ENCODE data around the gene ATP1A2.

ATP1A2 gene

DNA sequence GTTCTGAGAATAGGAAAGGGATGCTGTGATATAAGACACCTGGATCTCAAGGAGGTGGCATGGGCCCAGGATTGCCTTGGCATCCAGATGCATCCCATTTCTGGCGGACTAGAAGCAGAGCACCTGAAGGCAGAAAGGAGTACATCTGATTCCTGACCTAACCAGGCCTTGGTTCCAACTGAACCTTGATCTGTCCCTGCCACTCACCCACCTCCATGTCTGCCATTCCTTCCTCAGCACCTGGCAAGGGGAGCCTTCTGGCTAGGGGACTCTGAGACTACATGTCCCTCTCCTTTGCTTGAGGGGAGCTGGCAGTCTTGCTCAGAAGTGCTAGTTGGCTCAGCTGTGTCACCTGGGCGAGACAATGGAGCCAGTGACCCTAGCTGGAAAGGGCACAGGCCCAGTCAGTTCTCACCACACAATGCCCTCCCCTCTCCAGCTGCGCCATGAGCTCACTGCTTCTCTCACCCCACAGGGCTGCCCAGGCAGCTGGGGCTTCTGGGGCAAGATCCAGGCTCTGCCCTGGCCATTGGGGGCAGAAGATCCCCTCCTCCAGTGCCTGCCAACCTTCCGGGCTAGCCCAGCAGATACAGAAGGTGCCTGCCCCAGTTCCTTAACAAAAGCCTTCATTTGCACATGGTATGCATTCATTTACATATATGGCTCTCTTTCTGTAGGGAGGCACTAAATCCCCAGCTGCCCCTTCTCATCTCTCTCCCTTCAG lies 20.0 kb upstream of the ATP1A2 start:
- TF ChIP-seq, protein P1, sequence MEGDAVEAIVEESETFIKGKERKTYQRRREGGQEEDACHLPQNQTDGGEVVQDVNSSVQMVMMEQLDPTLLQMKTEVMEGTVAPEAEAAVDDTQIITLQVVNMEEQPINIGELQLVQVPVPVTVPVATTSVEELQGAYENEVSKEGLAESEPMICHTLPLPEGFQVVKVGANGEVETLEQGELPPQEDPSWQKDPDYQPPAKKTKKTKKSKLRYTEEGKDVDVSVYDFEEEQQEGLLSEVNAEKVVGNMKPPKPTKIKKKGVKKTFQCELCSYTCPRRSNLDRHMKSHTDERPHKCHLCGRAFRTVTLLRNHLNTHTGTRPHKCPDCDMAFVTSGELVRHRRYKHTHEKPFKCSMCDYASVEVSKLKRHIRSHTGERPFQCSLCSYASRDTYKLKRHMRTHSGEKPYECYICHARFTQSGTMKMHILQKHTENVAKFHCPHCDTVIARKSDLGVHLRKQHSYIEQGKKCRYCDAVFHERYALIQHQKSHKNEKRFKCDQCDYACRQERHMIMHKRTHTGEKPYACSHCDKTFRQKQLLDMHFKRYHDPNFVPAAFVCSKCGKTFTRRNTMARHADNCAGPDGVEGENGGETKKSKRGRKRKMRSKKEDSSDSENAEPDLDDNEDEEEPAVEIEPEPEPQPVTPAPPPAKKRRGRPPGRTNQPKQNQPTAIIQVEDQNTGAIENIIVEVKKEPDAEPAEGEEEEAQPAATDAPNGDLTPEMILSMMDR (IDR thresholded peaks at IDR 0.05), result no peak
- H3K4me3 ChIP-seq, result no peak overlapping the region
- H3K27me3 ChIP-seq, result no peaks in the 10 kb centered on the region
- DNase-seq, result no peak
- H3K9me3 ChIP-seq, result no peaks in the 10 kb centered on the region
- H3K36me3 ChIP-seq, result peaks cover 44 to 50% (median 45%) of the 10 kb centered on the region in 3 donors
- intact Hi-C loops (cut with DNase I; ENCODE audit: low total_unique reads), result no loop called here
- H3K4me1 ChIP-seq, result peaks cover 0 to 61% (median 37%) of the 10 kb centered on the region in 4 donors
- H3K27ac ChIP-seq, result peak overlapping the region; percentile 96 to 99

DNA sequence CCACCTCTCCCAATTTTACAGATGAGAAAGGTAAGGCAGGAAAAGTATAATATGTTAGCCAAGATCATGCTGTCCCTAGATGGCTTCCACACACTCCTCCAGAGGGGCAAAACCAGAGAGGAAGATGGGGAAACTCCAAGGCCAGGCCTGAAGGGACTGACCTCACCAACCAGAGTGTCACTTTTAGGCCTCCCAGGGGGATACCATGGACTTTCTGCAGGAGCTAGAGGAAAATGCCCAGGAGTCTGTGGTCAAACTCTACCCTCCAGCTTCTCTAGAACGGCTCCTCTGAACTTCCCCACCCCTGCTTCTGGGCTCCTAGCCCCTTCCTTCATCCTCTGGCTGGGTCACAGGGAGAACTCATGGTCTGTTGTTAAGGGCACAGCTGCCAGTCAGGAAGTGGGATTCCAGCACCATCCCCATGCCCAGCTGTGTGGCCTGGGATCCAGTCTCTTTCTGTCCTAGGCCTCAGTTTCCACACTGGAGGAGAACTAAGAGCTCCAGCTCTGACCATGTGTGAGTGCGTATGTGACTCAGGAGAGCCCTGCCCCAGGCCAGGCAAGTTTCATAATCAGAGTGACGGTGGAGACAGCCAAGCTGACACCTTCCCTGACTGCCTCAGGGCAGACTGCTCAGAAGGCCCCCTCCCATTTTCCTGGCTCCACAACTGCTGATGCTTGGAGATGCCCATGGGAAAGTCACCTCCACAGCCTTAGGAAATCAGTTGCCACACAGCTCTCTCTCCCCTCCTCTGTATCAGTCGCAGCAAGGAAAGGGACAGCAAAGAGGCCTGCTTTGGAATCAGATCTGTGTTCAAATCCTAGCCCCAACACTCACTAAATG lies 19.1 kb upstream of the ATP1A2 start:
- H3K4me3 ChIP-seq, result peak overlapping the region; percentile 96
- H3K4me1 ChIP-seq, result peaks cover 0 to 66% (median 41%) of the 10 kb centered on the region in 4 donors
- H3K27me3 ChIP-seq, result no peaks in the 10 kb centered on the region
- intact Hi-C loops (cut with DNase I; ENCODE audit: low total_unique reads), result no loop called here
- peak; percentile 77 to 87 for DNase-seq
- H3K9me3 ChIP-seq, result no peaks in the 10 kb centered on the region
- peaks cover 35 to 41% (median 35%) of the 10 kb centered on the region in 3 donors for H3K36me3 ChIP-seq
- peak overlapping the region; percentile 96 to 99 for H3K27ac ChIP-seq
- TF ChIP-seq, protein P1 (IDR thresholded peaks at IDR 0.05), result no peak

DNA sequence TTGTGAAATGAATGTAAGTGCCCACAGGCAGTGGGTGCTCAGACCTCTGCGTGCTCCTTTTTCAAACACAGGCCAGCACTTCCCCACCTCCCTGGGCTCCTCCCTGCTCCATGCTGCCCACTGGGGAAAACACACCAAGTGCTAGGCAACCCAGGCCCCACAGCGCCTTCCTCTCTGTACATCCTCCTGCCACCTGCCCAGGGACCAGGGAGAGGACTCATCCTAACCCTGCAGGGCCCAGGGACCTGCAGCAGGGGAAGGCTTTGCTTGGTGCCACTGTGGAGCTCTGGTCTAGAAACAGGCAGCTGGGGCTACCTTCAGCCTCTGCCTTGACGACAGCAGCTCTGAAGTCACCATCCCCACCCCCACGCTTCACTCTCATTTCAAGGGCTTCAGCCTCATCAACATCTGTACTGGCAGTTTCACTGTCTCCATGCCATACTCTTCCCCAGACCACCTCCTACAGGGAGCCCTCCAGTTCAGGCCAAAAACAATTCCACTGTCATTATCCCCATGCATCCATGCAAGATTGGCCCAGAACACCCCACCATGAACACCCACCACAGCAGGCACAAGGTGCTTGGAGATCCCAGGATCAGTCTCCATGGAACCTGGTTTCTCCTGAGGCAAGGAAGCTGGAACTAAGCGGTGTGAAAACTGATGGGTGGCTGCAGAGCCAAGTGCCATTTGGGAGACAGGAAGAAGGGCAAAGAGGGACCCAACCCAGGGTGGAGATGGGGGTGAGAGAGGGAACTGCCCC lies 18.2 kb upstream of the ATP1A2 start:
- intact Hi-C loops (cut with DNase I; ENCODE audit: low total_unique reads), result no loop called here
- no peaks in the 10 kb centered on the region for H3K27me3 ChIP-seq
- peak overlapping the region; percentile 96 for H3K4me3 ChIP-seq
- no peak for DNase-seq
- no peaks in the 10 kb centered on the region for H3K9me3 ChIP-seq
- H3K27ac ChIP-seq, result peak overlapping the region; percentile 96 to 99
- H3K36me3 ChIP-seq, result peaks cover 26 to 32% (median 27%) of the 10 kb centered on the region in 3 donors
- TF ChIP-seq, protein P1 (IDR thresholded peaks at IDR 0.05), result no peak
- H3K4me1 ChIP-seq, result peaks cover 0 to 74% (median 49%) of the 10 kb centered on the region in 4 donors

DNA sequence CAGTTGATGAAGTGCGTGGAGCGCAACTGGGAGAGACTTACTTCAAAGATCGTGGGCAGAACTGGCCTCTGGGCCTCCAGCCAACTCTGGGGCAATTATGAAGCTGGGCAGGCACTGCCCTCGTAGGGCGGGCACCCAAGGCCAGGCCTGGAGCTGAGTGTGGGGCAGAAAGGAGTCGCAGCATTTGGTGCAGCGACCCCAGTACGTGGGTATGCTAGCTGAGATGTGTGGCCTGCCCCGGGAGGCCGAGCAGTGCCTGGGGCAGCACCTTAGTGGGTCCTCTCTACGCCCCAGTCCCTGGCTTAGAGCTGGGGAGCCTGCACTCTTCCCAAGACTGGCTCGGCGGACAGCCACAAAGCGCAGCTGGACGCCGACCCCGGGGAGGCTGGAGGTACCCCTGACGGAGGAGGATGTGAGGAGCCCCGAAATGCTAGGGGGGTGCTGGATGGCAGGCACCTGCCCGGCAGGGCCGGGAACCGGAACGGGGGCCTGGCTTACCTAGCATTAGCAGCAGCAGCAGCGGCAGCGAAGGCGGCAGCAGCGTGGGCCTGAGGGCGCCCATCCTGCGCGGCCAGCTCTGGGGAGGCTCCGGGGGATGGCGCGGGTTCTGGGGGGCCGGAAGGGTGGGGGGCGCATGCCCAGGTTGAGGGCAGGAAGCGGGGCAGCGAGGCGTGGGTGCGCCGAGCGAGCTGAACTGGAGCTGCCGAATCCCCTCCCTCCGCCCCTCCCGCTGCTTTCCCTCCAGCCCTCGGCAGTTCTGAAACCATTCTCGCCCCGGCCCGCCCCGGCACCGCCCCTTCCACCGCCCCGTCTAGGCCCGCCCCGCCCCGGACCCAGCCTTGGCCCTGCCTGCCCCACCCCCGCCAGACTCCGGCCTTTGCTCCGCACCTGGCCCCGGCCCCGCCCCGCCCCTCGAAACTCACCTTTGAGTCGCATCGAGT lies 17.4 kb upstream of the ATP1A2 start, which contains the start of gene IGSF8:
IGSF8 (minus strand) TSS at position 709 of the 941 bp plus-strand sequence; CDS start at position 562, 147 bp downstream.
- Histone ChIP-seq H3K4me1 (peaks cover 0 to 79% (median 57%) of the 10 kb centered on the region in 4 donors), H3K4me3 (peak within 1 kb of the TSS; percentile 96), H3K27me3 (no peaks in the 10 kb centered on the region), H3K36me3 (peaks cover 18 to 24% (median 18%) of the 10 kb centered on the region in 3 donors), H3K27ac (peak within 1 kb of the TSS; percentile 96 to 99), H3K9me3 (no peaks in the 10 kb centered on the region)
- peak; percentile 87 to 97 for DNase-seq
- TF ChIP-seq, protein P1 (IDR thresholded peaks at IDR 0.05), result no peak
- intact Hi-C loops (cut with DNase I; ENCODE audit: low total_unique reads), result loop anchor here (1.0 kb wide), 1 partner anchor 12 kb away; no protein-coding TSS in a partner anchor
